ENCODE results near the gene CAP2. TPM values are rescaled to one million over a fixed set of nuclear protein-coding genes. Genes with fewer than 3 reads are reported as not detected.

CAP2 gene
- total RNA-seq, 1 donor from 2014 or later = not detected

GRCh38 chr6:17490724-17491123 lies 97.3 kb downstream of the CAP2 start:
- DNase-seq = no peak
- no peak for ATAC-seq (ENCODE audit: low read depth)
- no peak for TF ChIP-seq CTCF (IDR thresholded peaks at IDR 0.05)
- H3K9me3 Mint-ChIP-seq = no peaks in the 10 kb centered on the region
- peaks cover 19% of the 10 kb centered on the region for H3K27me3 Mint-ChIP-seq
- ChIA-PET CTCF (no interaction called here), POLR2A (no interaction called here)
- no peaks in the 10 kb centered on the region for H3K36me3 Mint-ChIP-seq (ENCODE audit: low read depth)
- no peak overlapping the region for H3K4me3 Mint-ChIP-seq
- H3K27ac Mint-ChIP-seq = no peak overlapping the region
- intact Hi-C loops (cut with micrococcal nuclease) = no loop called here
- no peaks in the 10 kb centered on the region for H3K4me1 Mint-ChIP-seq

- Mint-ChIP-seq H3K27me3 (peaks cover 20% of the 10 kb centered on the region), H3K9me3 (no peaks in the 10 kb centered on the region), H3K36me3 (ENCODE audit: low read depth) (no peaks in the 10 kb centered on the region), H3K27ac (no peak overlapping the region), H3K4me1 (no peaks in the 10 kb centered on the region), H3K4me3 (no peak overlapping the region)
- no peak for TF ChIP-seq CTCF (IDR thresholded peaks at IDR 0.05)
- ATAC-seq (ENCODE audit: low read depth) (no peak), DNase-seq (no peak)
- ChIA-PET POLR2A (no interaction called here), CTCF (no interaction called here)
- intact Hi-C loops (cut with micrococcal nuclease) = no loop called here
Observed at GRCh38 chr6:17491416-17492142, 98.2 kb downstream of the CAP2 start.

- ChIA-PET CTCF (no interaction called here), POLR2A (no interaction called here)
- Mint-ChIP-seq H3K4me1 (no peaks in the 10 kb centered on the region), H3K27me3 (peaks cover 22% of the 10 kb centered on the region), H3K4me3 (no peak overlapping the region), H3K27ac (no peak overlapping the region), H3K36me3 (ENCODE audit: low read depth) (no peaks in the 10 kb centered on the region), H3K9me3 (no peaks in the 10 kb centered on the region)
- intact Hi-C loops (cut with micrococcal nuclease) = no loop called here
- DNase-seq (no peak), ATAC-seq (ENCODE audit: low read depth) (no peak)
- no peak for TF ChIP-seq CTCF (IDR thresholded peaks at IDR 0.05)
Observed at GRCh38 chr6:17492350-17492749, 99.0 kb downstream of the CAP2 start.

GRCh38 chr6:17493286-17493685 lies 99.9 kb downstream of the CAP2 start:
- CTCF ChIA-PET = no interaction called here
- POLR2A ChIA-PET = no interaction called here
- H3K27me3 Mint-ChIP-seq = peaks cover 22% of the 10 kb centered on the region

GRCh38 chr6:17494177-17494576 lies 100.8 kb downstream of the CAP2 start:
- Mint-ChIP-seq H3K9me3 (no peaks in the 10 kb centered on the region), H3K4me1 (no peaks in the 10 kb centered on the region), H3K4me3 (no peak overlapping the region), H3K27ac (no peak overlapping the region), H3K36me3 (ENCODE audit: low read depth) (no peaks in the 10 kb centered on the region), H3K27me3 (peaks cover 22% of the 10 kb centered on the region)
- ChIA-PET POLR2A (no interaction called here), CTCF (no interaction called here)
- no peak for DNase-seq
- ATAC-seq (ENCODE audit: low read depth) = no peak
- TF ChIP-seq CTCF (IDR thresholded peaks at IDR 0.05) = no peak
- intact Hi-C loops (cut with micrococcal nuclease) = no loop called here

More at GRCh38 chr6:17493286-17493685, 99.9 kb downstream of the CAP2 start:
- ATAC-seq (ENCODE audit: low read depth) (no peak), DNase-seq (no peak)
- Mint-ChIP-seq H3K27ac (no peak overlapping the region), H3K36me3 (ENCODE audit: low read depth) (no peaks in the 10 kb centered on the region), H3K9me3 (no peaks in the 10 kb centered on the region), H3K4me1 (no peaks in the 10 kb centered on the region), H3K4me3 (no peak overlapping the region)
- TF ChIP-seq CTCF (IDR thresholded peaks at IDR 0.05) = no peak
- intact Hi-C loops (cut with micrococcal nuclease) = no loop called here
